Esophagus (tissue), 2 donors: Measurements from ENCODE around the gene CEP131. TPM values are rescaled to one million over a fixed set of nuclear protein-coding genes. Genes with fewer than 3 reads are reported as not detected.

Source experiments
- H3K27ac ChIP-seq, 2 donors: one replicate each; pipeline ENCODE4 v1.5.1; 2013; ENCODE audit warnings: low read depth in 2 of 2, mild to moderate bottlenecking in 2 of 2, inconsistent platforms in 1 of 2, low read length in 1 of 2, moderate library complexity in 1 of 2
- H3K27me3 ChIP-seq, 2 donors: one replicate each; pipeline ENCODE4 v1.6.1; 2013; ENCODE audit warnings: low read length in 2 of 2, control low read depth in 1 of 2, mild to moderate bottlenecking in 1 of 2; ENCODE audit not compliant: insufficient read depth in 2 of 2, control insufficient read depth in 1 of 2
- H3K36me3 ChIP-seq, 2 donors: one replicate each; pipeline ENCODE4 v1.6.1; 2013; ENCODE audit warnings: low read length in 1 of 2; ENCODE audit not compliant: control insufficient read depth in 2 of 2, insufficient read depth in 2 of 2
- H3K4me1 ChIP-seq, 2 donors: one replicate each; pipeline ENCODE4 v1.6.1; 2013; ENCODE audit warnings: low read length in 1 of 2; ENCODE audit not compliant: control insufficient read depth in 2 of 2, insufficient read depth in 2 of 2
- H3K4me3 ChIP-seq, 2 donors: one replicate each; pipeline ENCODE4 v1.5.1; 2013; ENCODE audit warnings: low read length in 2 of 2, mild to moderate bottlenecking in 2 of 2, low read depth in 1 of 2, moderate library complexity in 1 of 2
- H3K9me3 ChIP-seq, 2 donors: one replicate each; pipeline ENCODE4 v1.6.1; 2013; ENCODE audit warnings: mild to moderate bottlenecking in 2 of 2, low read depth in 1 of 2, low read length in 1 of 2, moderate library complexity in 1 of 2; ENCODE audit not compliant: control insufficient read depth in 2 of 2, insufficient read depth in 1 of 2
- WGBS, 2 donors: extraction: QIAGEN DNeasy Blood & Tissue Kit; methylation state at CpG; one replicate each; pipeline ENCODE4 v1.1.7; 2013; 5-methylcytosine and 5-hydroxymethylcytosine counted together
- polyA plus RNA-seq, 2 donors: library from polyadenylated mRNA; stranded (reverse); fragments of 200-250 nt; gene quantifications; one replicate each; pipeline ENCODE4 v1.2.3, GENCODE V29; 2013
- donor health status: healthy with polysubstance abuse.
- donor health status: Bipolar disorder and iron deficiency.

CEP131 gene
- polyA plus RNA-seq, 2 donors, result 5.2 to 8.7 TPM

GRCh38 chr17:81204578-81204977, 18.2 kb downstream of the CEP131 start:
- H3K4me3 ChIP-seq, result no peak overlapping the region
- WGBS, 2 donors, result 71% methylated on average over 10 of the region's 10 CpGs
- H3K4me1 ChIP-seq, result peaks cover 0 to 7% of the 10 kb centered on the region in 2 donors
- peaks cover 0 to under 1% of the 10 kb centered on the region in 2 donors for H3K36me3 ChIP-seq
- no peaks in the 10 kb centered on the region for H3K27me3 ChIP-seq
- no peak overlapping the region for H3K27ac ChIP-seq
- H3K9me3 ChIP-seq, result no peaks in the 10 kb centered on the region

- Histone ChIP-seq H3K4me3 (no peak overlapping the region), H3K4me1 (peaks cover 0 to 7% of the 10 kb centered on the region in 2 donors), H3K36me3 (peaks cover 0 to 8% of the 10 kb centered on the region in 2 donors), H3K27me3 (no peaks in the 10 kb centered on the region), H3K27ac (no peak overlapping the region), H3K9me3 (no peaks in the 10 kb centered on the region)
- WGBS, 2 donors, result 96% methylated on average over 20 of the region's 20 CpGs
Measured at GRCh38 chr17:81203136-81203535, 19.6 kb downstream of the CEP131 start.

DNA sequence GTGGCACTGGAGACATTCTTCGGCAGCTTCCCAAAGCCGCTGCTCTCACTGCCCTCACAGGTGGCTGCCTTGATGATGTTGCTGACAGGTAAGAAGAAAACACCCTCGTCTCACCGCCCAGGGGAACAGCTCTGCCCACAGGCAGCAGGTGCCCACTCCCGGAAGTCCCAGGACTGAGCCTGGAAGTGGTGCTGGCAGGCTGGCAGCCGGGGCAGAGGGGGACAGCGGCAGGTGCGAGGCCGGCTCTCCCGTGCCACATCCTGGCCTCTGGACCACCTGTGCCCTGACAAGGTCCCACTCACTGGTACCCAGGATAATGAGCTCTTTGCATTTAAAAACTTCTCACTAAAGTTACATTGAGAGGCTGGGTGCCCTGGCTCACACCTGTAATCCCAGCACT, 20.4 kb downstream of the CEP131 start:
- Histone ChIP-seq H3K36me3 (peaks cover 0 to 11% of the 10 kb centered on the region in 2 donors), H3K4me1 (peaks cover 0 to 7% of the 10 kb centered on the region in 2 donors), H3K27me3 (no peaks in the 10 kb centered on the region), H3K27ac (no peak overlapping the region), H3K4me3 (no peak overlapping the region), H3K9me3 (no peaks in the 10 kb centered on the region)
- 90 to 92% methylated on average over 10 of the region's 10 CpGs for WGBS, 2 donors

DNA sequence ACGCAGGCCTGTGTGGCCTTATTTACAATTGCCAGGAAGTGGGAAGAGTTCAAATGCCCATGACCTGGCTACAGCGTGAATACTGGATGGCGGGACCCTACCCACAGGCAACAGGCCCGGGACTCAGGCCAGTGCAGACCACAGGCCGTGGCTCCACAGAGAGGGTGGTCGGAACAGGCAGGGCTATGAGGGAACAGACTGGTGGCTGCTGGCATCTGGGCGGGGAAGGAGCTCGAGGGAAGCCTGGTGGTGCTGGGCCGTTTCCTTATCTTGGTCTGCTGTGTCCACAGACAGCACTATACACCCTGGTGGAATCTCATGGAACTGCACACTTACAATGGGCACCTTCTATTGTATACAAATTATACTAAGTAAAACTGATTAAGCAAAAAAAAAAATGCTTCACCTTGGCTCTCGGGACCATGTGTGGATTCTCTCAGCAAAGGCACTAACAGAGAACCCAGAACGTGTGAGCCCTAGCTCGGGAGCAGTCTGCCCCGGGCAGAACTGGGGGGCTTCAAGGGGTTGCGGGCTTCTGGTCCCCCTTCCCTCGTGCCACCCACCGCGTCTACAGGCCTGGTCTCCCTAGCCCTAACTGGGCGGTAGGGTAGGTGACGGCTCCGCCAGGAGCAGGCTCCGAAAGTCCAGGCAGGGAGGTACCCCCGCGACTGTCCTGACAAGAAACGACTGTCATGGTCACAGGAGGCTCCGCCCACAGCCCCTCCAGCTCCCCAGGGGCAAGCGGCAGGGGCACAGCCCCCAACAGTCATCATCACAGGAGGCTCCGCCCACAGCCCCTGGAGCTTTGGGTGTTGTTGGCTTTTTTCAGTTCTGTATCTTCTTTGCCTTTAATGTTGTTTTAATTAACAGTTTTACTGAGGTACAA, 21.8 kb downstream of the CEP131 start:
- Histone ChIP-seq H3K9me3 (no peaks in the 10 kb centered on the region), H3K4me1 (peaks cover 0 to 7% of the 10 kb centered on the region in 2 donors), H3K4me3 (no peak overlapping the region), H3K27ac (no peak overlapping the region), H3K36me3 (peaks cover 0 to 11% of the 10 kb centered on the region in 2 donors), H3K27me3 (no peaks in the 10 kb centered on the region)
- WGBS, 2 donors, result 69 to 76% methylated on average over 27 of the region's 27 CpGs

DNA sequence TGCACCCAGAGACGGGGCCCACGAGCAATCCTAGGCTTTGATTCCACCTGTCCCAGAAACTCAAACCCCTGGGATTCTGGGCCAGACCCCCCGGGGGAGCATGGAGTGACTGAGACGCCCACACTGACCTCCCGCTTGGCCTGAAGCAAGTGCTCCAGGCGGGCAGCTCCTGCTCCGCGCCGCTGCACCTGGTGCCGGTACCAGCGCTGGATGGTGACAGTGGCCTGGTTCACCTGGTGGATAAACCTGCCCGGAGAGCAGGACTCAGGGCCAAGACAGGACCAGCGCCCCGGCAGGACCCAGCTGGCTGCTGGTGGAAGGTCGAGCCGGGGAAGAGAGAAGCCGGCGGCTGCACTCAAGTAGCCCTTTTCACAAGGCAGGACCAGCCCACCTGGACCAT, 22.6 kb downstream of the CEP131 start:
- 91 to 92% methylated on average over 18 of the region's 18 CpGs for WGBS, 2 donors
- H3K27me3 ChIP-seq, result no peaks in the 10 kb centered on the region
- H3K4me3 ChIP-seq, result no peak overlapping the region
- no peak overlapping the region for H3K27ac ChIP-seq
- H3K9me3 ChIP-seq, result no peaks in the 10 kb centered on the region
- peaks cover 0 to 16% of the 10 kb centered on the region in 2 donors for H3K36me3 ChIP-seq
- peaks cover 0 to 7% of the 10 kb centered on the region in 2 donors for H3K4me1 ChIP-seq

DNA sequence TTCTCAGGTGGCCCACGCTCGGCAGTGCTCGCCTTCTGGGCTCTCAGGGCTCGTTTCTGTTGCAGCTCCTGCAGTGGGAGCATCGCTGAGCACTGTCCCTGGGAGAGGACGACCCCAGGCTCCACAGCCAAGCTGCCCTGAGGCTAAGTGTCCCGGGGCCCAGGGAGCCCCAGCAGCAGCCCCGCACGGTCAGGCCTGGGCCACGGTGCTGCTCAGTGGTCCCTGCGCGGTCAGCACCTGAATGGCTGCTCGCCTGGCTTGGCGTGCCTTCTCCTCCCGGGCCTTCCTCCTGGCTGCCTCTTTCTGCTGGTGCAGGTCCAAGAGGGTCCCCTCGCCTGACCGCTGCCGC, 23.3 kb downstream of the CEP131 start:
- Histone ChIP-seq H3K27ac (no peak overlapping the region), H3K36me3 (peaks cover 0 to 16% of the 10 kb centered on the region in 2 donors), H3K9me3 (no peaks in the 10 kb centered on the region), H3K4me3 (no peak overlapping the region), H3K4me1 (peaks cover 0 to 4% of the 10 kb centered on the region in 2 donors), H3K27me3 (no peaks in the 10 kb centered on the region)
- WGBS, 2 donors, result 93 to 94% methylated on average over 16 to 18 of the region's 18 CpGs

GRCh38 chr17:81198826-81199481, 23.8 kb downstream of the CEP131 start:
- H3K36me3 ChIP-seq, result peaks cover 0 to 16% of the 10 kb centered on the region in 2 donors
- no peak overlapping the region for H3K27ac ChIP-seq
- WGBS, 2 donors, result 86 to 89% methylated on average over 20 to 22 of the region's 22 CpGs

GRCh38 chr17:81197831-81198490, 24.8 kb downstream of the CEP131 start:
- Histone ChIP-seq H3K4me1 (peaks cover 0 to 4% of the 10 kb centered on the region in 2 donors), H3K4me3 (no peak overlapping the region)
- WGBS, 2 donors, result 88 to 91% methylated on average over 21 of the region's 21 CpGs

More at GRCh38 chr17:81198826-81199481, 23.8 kb downstream of the CEP131 start:
- Histone ChIP-seq H3K27me3 (no peaks in the 10 kb centered on the region), H3K4me1 (peaks cover 0 to 4% of the 10 kb centered on the region in 2 donors), H3K9me3 (no peaks in the 10 kb centered on the region), H3K4me3 (no peak overlapping the region)

GRCh38 chr17:81197409-81197795, 25.4 kb downstream of the CEP131 start:
- peaks cover 0 to 4% of the 10 kb centered on the region in 2 donors for H3K4me1 ChIP-seq
- WGBS, 2 donors, result 80 to 85% methylated on average over 14 of the region's 14 CpGs
- no peaks in the 10 kb centered on the region for H3K27me3 ChIP-seq
- no peak overlapping the region for H3K27ac ChIP-seq
- peaks cover 0 to 16% of the 10 kb centered on the region in 2 donors for H3K36me3 ChIP-seq
- H3K4me3 ChIP-seq, result no peak overlapping the region
- no peaks in the 10 kb centered on the region for H3K9me3 ChIP-seq

More at GRCh38 chr17:81197831-81198490, 24.8 kb downstream of the CEP131 start:
- H3K27me3 ChIP-seq, result no peaks in the 10 kb centered on the region
- peaks cover 0 to 16% of the 10 kb centered on the region in 2 donors for H3K36me3 ChIP-seq
- no peaks in the 10 kb centered on the region for H3K9me3 ChIP-seq
- H3K27ac ChIP-seq, result no peak overlapping the region
